ENCODE measurements around the gene ABCC1. TPM values are rescaled to one million over a fixed set of nuclear protein-coding genes. Genes with fewer than 3 reads are reported as not detected.

ABCC1 gene
- total RNA-seq, 6 donors from 2014 or later, result 35.4 to 106 (median 44.8) TPM

GRCh38 chr16:16140537-16140936 lies 191.1 kb downstream of the ABCC1 start:
- Histone ChIP-seq H3K4me1 (no peaks in the 10 kb centered on the region), H3K9me3 (no peaks in the 10 kb centered on the region), H3K4me3 (no peak overlapping the region), H3K27me3 (no peaks in the 10 kb centered on the region), H3K36me3 (peaks cover 11 to 80% (median 64%) of the 10 kb centered on the region in 4 donors), H3K27ac (no peak overlapping the region)
- 93 to 95% methylated on average over 4 of the region's 4 CpGs for WGBS, 2 donors
- TF ChIP-seq POLR2A (IDR thresholded peaks at IDR 0.05), result no peak
- ATAC-seq (ENCODE audit: low FRiP score in 2 of 2), result no peak
- no peak for DNase-seq

GRCh38 chr16:16141141-16141540 lies 191.7 kb downstream of the ABCC1 start:
- H3K36me3 ChIP-seq, result peaks cover 11 to 78% (median 58%) of the 10 kb centered on the region in 4 donors
- DNase-seq, result no peak
- 95 to 97% methylated on average over 10 to 11 of the region's 11 CpGs for WGBS, 2 donors
- ATAC-seq (ENCODE audit: low FRiP score in 2 of 2), result no peak
- H3K27me3 ChIP-seq, result no peaks in the 10 kb centered on the region
- no peak overlapping the region for H3K4me3 ChIP-seq
- no peaks in the 10 kb centered on the region for H3K9me3 ChIP-seq
- no peak overlapping the region for H3K27ac ChIP-seq
- no peak for TF ChIP-seq EP300 (IDR thresholded peaks at IDR 0.05)
- no peak for TF ChIP-seq POLR2AphosphoS5 (IDR thresholded peaks at IDR 0.05)
- no peak for TF ChIP-seq CTCF (IDR thresholded peaks at IDR 0.05)
- TF ChIP-seq POLR2A (IDR thresholded peaks at IDR 0.05), result no peak
- no peaks in the 10 kb centered on the region for H3K4me1 ChIP-seq

GRCh38 chr16:16141784-16142396 lies 192.5 kb downstream of the ABCC1 start:
- ATAC-seq (ENCODE audit: low FRiP score in 2 of 2), result no peak
- WGBS, 2 donors, result 88% methylated on average over 7 of the region's 7 CpGs
- no peaks in the 10 kb centered on the region for H3K27me3 ChIP-seq

GRCh38 chr16:16143038-16143763 lies 193.8 kb downstream of the ABCC1 start:
- ATAC-seq (ENCODE audit: low FRiP score in 2 of 2) (no peak), DNase-seq (no peak)
- no peak for TF ChIP-seq EP300 (IDR thresholded peaks at IDR 0.05)
- no peak for TF ChIP-seq POLR2A (IDR thresholded peaks at IDR 0.05)
- TF ChIP-seq CTCF (IDR thresholded peaks at IDR 0.05), result no peak
- TF ChIP-seq POLR2AphosphoS5 (IDR thresholded peaks at IDR 0.05), result no peak
- H3K27ac ChIP-seq, result no peak overlapping the region
- H3K4me3 ChIP-seq, result no peak overlapping the region
- H3K4me1 ChIP-seq, result peaks cover 0 to under 1% (median 0%) of the 10 kb centered on the region in 4 donors
- H3K9me3 ChIP-seq, result no peaks in the 10 kb centered on the region
- no peaks in the 10 kb centered on the region for H3K27me3 ChIP-seq
- H3K36me3 ChIP-seq, result peaks cover 4 to 61% (median 43%) of the 10 kb centered on the region in 4 donors
- WGBS, 2 donors, result 74 to 81% methylated on average over 15 of the region's 15 CpGs

More at GRCh38 chr16:16141784-16142396, 192.5 kb downstream of the ABCC1 start:
- no peak for DNase-seq
- TF ChIP-seq POLR2A (IDR thresholded peaks at IDR 0.05) (no peak), POLR2AphosphoS5 (IDR thresholded peaks at IDR 0.05) (no peak), EP300 (IDR thresholded peaks at IDR 0.05) (no peak)
- Histone ChIP-seq H3K27ac (no peak overlapping the region), H3K36me3 (peaks cover 8 to 74% (median 53%) of the 10 kb centered on the region in 4 donors), H3K9me3 (no peaks in the 10 kb centered on the region), H3K4me3 (no peak overlapping the region), H3K4me1 (no peaks in the 10 kb centered on the region)

GRCh38 chr16:16143931-16144330 lies 194.5 kb downstream of the ABCC1 start:
- TF ChIP-seq POLR2A (IDR thresholded peaks at IDR 0.05) (no peak), CTCF (IDR thresholded peaks at IDR 0.05) (no peak), POLR2AphosphoS5 (IDR thresholded peaks at IDR 0.05) (no peak), EP300 (IDR thresholded peaks at IDR 0.05) (no peak)
- WGBS, 2 donors, result 94 to 100% methylated on average over 2 to 8 of the region's 8 CpGs
- no peak overlapping the region for H3K4me3 ChIP-seq
- H3K27me3 ChIP-seq, result no peaks in the 10 kb centered on the region
- peaks cover 0 to 3% (median 0%) of the 10 kb centered on the region in 4 donors for H3K4me1 ChIP-seq
- H3K27ac ChIP-seq, result no peak overlapping the region
- no peak for ATAC-seq (ENCODE audit: low FRiP score in 2 of 2)
- no peak for DNase-seq
- H3K9me3 ChIP-seq, result no peaks in the 10 kb centered on the region
- peaks cover 4 to 54% (median 35%) of the 10 kb centered on the region in 4 donors for H3K36me3 ChIP-seq
